DND-41 (cell line): Measurements from ENCODE around the gene ALDOB.

ENCODE experiments used
- ATAC-seq: fragments of 200-7000 bp; cut with Tn5 transposase; 3 replicates; pipeline ENCODE4 v1.9.1; 2021; ENCODE audit warnings: low read depth; ENCODE audit not compliant: insufficient read depth
- DNase-seq: peaks from one replicate; pipeline ENCODE4 v3.0.0-alpha.2; 2020
- H2AFZ ChIP-seq: 2 replicates; pipeline ENCODE4 v1.6.0; 2012; ENCODE audit warnings: low read depth, low read length
- H3K27ac ChIP-seq: 2 replicates; pipeline ENCODE4 v1.5.1; 2012; ENCODE audit warnings: low read length, inconsistent platforms
- H3K27me3 ChIP-seq: fragments of 200-600 bp; sonication (generic); 2 replicates; pipeline ENCODE4 v1.6.0; 2012; ENCODE audit warnings: low read length, mild to moderate bottlenecking, inconsistent platforms; ENCODE audit not compliant: insufficient read depth, poor library complexity
- H3K36me3 ChIP-seq: 2 replicates; pipeline ENCODE4 v1.5.1; 2012; ENCODE audit warnings: low read length, inconsistent platforms; ENCODE audit not compliant: insufficient read depth
- H3K4me1 ChIP-seq: 2 replicates; pipeline ENCODE4 v1.5.1; 2012; ENCODE audit warnings: mild to moderate bottlenecking, low read length; ENCODE audit not compliant: insufficient read depth
- H3K4me2 ChIP-seq: 2 replicates; pipeline ENCODE4 v1.6.0; 2012; ENCODE audit warnings: mild to moderate bottlenecking, moderate library complexity, low read length, inconsistent platforms; ENCODE audit not compliant: insufficient read depth
- H3K4me3 ChIP-seq, 2 experiments: fragments of 200-600 bp in 1 of 2; shearing (Covaris generic) in 1 of 2; 2 replicates each; pipeline ENCODE4 v1.5.1; 2012 to 2016; ENCODE audit warnings: inconsistent platforms in 2 of 2, low read length in 2 of 2, mild to moderate bottlenecking in 2 of 2, low read depth in 1 of 2, moderate library complexity in 1 of 2
- H3K79me2 ChIP-seq: 2 replicates; pipeline ENCODE4 v1.6.0; 2012; ENCODE audit warnings: low read length, inconsistent platforms; ENCODE audit not compliant: insufficient read depth
- H3K9ac ChIP-seq: 2 replicates; pipeline ENCODE4 v1.6.0; 2012; ENCODE audit warnings: low read depth, mild to moderate bottlenecking, inconsistent platforms, low read length, moderate library complexity
- H3K9me3 ChIP-seq: 2 replicates; pipeline ENCODE4 v1.5.1; 2012; ENCODE audit warnings: low read length, moderate library complexity, mild to moderate bottlenecking, inconsistent platforms; ENCODE audit not compliant: insufficient read depth, severe bottlenecking
- H4K20me1 ChIP-seq: 2 replicates; pipeline ENCODE4 v1.6.0; 2012; ENCODE audit warnings: low read length; ENCODE audit not compliant: insufficient read depth
- EZH2 ChIP-seq: IDR thresholded peaks from 3 replicates; pipeline ENCODE4 v1.6.1; 2012; ENCODE audit warnings: borderline replicate concordance, low read depth, mild to moderate bottlenecking, moderate library complexity, low read length, inconsistent platforms; ENCODE audit not compliant: severe bottlenecking
- TF ChIP-seq, protein P1 (sequence below): IDR thresholded peaks from 2 replicates; pipeline ENCODE4 v1.5.1; 2012; ENCODE audit warnings: borderline replicate concordance, low read length, moderate library complexity, mild to moderate bottlenecking; ENCODE audit not compliant: poor library complexity, severe bottlenecking; ENCODE audit errors: extremely low read depth

Gene ALDOB

DNA sequence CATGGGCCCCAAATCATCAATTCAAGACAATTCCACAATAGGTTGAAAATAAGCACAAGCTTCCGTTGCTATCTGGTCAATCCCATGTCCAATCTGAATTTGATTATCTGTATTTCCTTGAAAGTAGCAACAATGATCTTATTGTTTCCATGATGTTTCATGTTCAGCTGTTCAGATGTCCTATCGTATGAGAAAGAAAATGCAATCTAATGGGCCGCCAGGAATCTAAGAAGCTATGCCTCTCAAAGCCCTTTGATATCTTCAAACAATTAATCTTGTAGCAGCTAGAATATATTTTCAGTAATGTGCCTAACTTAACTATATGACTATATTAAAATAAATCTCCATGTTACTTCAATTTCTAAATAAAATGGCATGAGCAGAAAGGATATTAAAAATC is 32.1 kb upstream of the ALDOB start:
- H3K36me3 ChIP-seq = no peaks in the 10 kb centered on the region
- no peaks in the 10 kb centered on the region for H3K27me3 ChIP-seq
- no peaks in the 10 kb centered on the region for H4K20me1 ChIP-seq
- H3K4me2 ChIP-seq = no peak overlapping the region
- H3K4me3 ChIP-seq = no peak overlapping the region
- no peak for TF ChIP-seq EZH2
- TF ChIP-seq, protein P1, sequence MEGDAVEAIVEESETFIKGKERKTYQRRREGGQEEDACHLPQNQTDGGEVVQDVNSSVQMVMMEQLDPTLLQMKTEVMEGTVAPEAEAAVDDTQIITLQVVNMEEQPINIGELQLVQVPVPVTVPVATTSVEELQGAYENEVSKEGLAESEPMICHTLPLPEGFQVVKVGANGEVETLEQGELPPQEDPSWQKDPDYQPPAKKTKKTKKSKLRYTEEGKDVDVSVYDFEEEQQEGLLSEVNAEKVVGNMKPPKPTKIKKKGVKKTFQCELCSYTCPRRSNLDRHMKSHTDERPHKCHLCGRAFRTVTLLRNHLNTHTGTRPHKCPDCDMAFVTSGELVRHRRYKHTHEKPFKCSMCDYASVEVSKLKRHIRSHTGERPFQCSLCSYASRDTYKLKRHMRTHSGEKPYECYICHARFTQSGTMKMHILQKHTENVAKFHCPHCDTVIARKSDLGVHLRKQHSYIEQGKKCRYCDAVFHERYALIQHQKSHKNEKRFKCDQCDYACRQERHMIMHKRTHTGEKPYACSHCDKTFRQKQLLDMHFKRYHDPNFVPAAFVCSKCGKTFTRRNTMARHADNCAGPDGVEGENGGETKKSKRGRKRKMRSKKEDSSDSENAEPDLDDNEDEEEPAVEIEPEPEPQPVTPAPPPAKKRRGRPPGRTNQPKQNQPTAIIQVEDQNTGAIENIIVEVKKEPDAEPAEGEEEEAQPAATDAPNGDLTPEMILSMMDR = no peak
- no peak overlapping the region for H2AFZ ChIP-seq
- H3K9ac ChIP-seq = no peak overlapping the region
- no peaks in the 10 kb centered on the region for H3K9me3 ChIP-seq
- ATAC-seq (no peak), DNase-seq (no peak)
- no peak overlapping the region for H3K27ac ChIP-seq
- H3K4me1 ChIP-seq = no peaks in the 10 kb centered on the region
- no peaks in the 10 kb centered on the region for H3K79me2 ChIP-seq

DNA sequence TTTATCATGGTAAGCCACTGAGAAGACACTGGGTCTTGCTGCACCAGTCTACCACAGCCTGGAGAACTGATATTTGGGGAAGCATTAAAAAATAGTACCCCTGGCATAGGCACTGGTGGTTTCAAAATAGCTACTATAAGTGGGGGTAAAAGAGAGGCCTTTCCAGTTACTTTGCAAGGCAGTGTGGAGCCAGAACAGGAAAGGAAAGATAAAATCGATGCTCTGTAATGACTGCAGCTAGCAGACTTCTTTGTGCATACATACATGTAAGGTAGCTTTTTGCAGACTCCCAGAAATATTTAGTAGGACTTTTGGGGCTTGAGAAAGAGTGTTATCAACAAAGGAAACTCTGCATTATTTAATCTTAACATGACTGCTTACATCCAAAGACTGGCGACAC is 31.3 kb upstream of the ALDOB start:
- ATAC-seq (no peak), DNase-seq (no peak)
- Histone ChIP-seq H3K27ac (no peak overlapping the region), H3K4me1 (no peaks in the 10 kb centered on the region), H3K4me2 (no peak overlapping the region), H2AFZ (no peak overlapping the region), H3K79me2 (no peaks in the 10 kb centered on the region), H3K36me3 (no peaks in the 10 kb centered on the region), H3K9me3 (no peaks in the 10 kb centered on the region), H3K9ac (no peak overlapping the region), H3K27me3 (no peaks in the 10 kb centered on the region), H3K4me3 (no peak overlapping the region), H4K20me1 (no peaks in the 10 kb centered on the region)
- TF ChIP-seq EZH2 = no peak
- TF ChIP-seq, protein P1 = no peak

DNA sequence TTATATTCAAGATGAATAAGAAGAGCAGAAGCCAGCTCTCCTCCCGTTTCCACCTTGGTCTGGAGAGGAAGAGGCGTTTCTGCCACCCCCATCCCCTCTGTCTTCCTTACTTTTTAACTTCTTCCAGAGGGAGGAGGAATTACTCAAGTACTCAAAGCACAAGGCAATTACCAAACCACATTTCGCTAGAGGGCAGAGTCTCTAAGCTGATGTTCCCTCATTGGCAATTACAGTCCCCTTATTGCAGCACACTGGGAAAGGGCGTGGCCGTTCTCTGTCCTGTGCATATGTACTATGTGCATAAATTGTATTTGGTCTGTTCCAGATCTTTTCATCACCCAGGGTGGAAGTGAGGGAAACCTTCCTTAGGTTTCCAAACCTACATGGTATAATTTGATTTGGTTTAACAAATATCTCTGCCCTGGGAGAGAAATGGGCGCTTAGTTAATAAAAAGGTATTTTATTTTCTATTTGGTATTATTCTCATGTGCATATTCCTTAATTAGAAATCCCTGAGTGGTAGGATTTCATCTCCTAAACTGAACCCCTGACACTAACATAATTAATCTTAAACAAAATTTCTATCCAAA is 29.8 kb upstream of the ALDOB start:
- Histone ChIP-seq H3K27me3 (no peaks in the 10 kb centered on the region), H3K27ac (no peak overlapping the region), H3K9ac (no peak overlapping the region), H3K36me3 (no peaks in the 10 kb centered on the region), H3K4me3 (no peak overlapping the region), H2AFZ (no peak overlapping the region), H4K20me1 (no peaks in the 10 kb centered on the region), H3K79me2 (no peaks in the 10 kb centered on the region), H3K4me1 (no peaks in the 10 kb centered on the region), H3K9me3 (no peaks in the 10 kb centered on the region), H3K4me2 (no peak overlapping the region)
- ATAC-seq (no peak), DNase-seq (peak; percentile 4)
- TF ChIP-seq EZH2 = no peak
- TF ChIP-seq, protein P1 = peak; percentile 24

DNA sequence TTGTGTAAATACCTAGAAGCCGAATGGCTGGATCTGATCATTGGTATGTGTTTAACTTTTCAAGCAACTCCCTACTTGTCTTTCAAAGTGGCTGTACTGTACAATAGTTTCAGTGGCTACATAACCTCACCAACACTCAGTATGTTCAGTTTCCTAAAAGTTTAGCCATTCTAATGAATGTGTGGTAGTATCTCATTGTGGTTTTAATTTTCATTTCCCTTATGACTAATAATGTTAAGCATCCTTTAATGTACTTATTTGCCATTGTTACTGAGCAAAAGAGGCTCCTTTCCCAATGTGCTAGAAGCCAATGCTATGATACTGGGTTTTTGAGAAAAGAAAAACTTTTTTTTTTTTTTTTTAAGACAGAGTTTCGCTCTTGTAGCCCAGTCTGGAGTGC is 27.8 kb upstream of the ALDOB start:
- H3K4me3 ChIP-seq = no peak overlapping the region
- H3K4me2 ChIP-seq = no peak overlapping the region
- no peak overlapping the region for H3K27ac ChIP-seq
- no peaks in the 10 kb centered on the region for H3K79me2 ChIP-seq
- H3K36me3 ChIP-seq = no peaks in the 10 kb centered on the region
- H3K4me1 ChIP-seq = no peaks in the 10 kb centered on the region
- no peaks in the 10 kb centered on the region for H3K27me3 ChIP-seq
- no peaks in the 10 kb centered on the region for H3K9me3 ChIP-seq
- ATAC-seq (no peak), DNase-seq (no peak)
- H2AFZ ChIP-seq = no peak overlapping the region
- H4K20me1 ChIP-seq = no peaks in the 10 kb centered on the region
- H3K9ac ChIP-seq = no peak overlapping the region
- TF ChIP-seq, protein P1 = no peak
- TF ChIP-seq EZH2 = no peak
